Activated CD4-positive, alpha-beta T cell treated with anti-CD3 and anti-CD28 coated beads, Interleukin-2, amount 50 U/mL, for 24 hours (primary cell): Measurements from ENCODE around the gene PLEKHG7.

Experiments used
- DNase-seq, 2 donors: peaks; one replicate each; pipeline ENCODE4 v3.0.0-alpha.2; 2020; ENCODE audit warnings: low read depth in 1 of 2, low spot score in 1 of 2

Gene PLEKHG7

GRCh38 chr12:92706594-92706993, 3.8 kb downstream of the PLEKHG7 start:
- DNase-seq, result no peak

GRCh38 chr12:92707926-92708325, 5.1 kb downstream of the PLEKHG7 start:
- no peak for DNase-seq

- DNase-seq, result no peak
These were observed 12.8 kb downstream of the PLEKHG7 start for GRCh38 chr12:92715625-92716024.

- no peak for DNase-seq
These were observed 14.4 kb downstream of the PLEKHG7 start for GRCh38 chr12:92717202-92717601.

GRCh38 chr12:92718483-92718990, 15.7 kb downstream of the PLEKHG7 start:
- DNase-seq, result no peak

- no peak for DNase-seq
These were observed 16.9 kb downstream of the PLEKHG7 start for GRCh38 chr12:92719674-92720073.

- no peak for DNase-seq
These were observed 18.3 kb downstream of the PLEKHG7 start for GRCh38 chr12:92721130-92721529.

- DNase-seq, result no peak
These were observed 18.9 kb downstream of the PLEKHG7 start for GRCh38 chr12:92721656-92722055.

GRCh38 chr12:92722897-92723296, 20.1 kb downstream of the PLEKHG7 start:
- DNase-seq, result no peak

GRCh38 chr12:92726850-92727249, 24.1 kb downstream of the PLEKHG7 start:
- DNase-seq, result no peak

- no peak for DNase-seq
These were observed 27.1 kb downstream of the PLEKHG7 start for GRCh38 chr12:92729773-92730305.

GRCh38 chr12:92730758-92731157, 28.0 kb downstream of the PLEKHG7 start:
- DNase-seq, result no peak

GRCh38 chr12:92732216-92732615, 29.4 kb downstream of the PLEKHG7 start:
- DNase-seq, result no peak

GRCh38 chr12:92732716-92733115, 29.9 kb downstream of the PLEKHG7 start:
- no peak for DNase-seq

GRCh38 chr12:92733181-92733580, 30.4 kb downstream of the PLEKHG7 start:
- DNase-seq, result no peak

GRCh38 chr12:92733661-92734060, 30.9 kb downstream of the PLEKHG7 start:
- DNase-seq, result no peak

- no peak for DNase-seq
These were observed 32.4 kb downstream of the PLEKHG7 start for GRCh38 chr12:92735131-92735721.

GRCh38 chr12:92736605-92737004, 33.8 kb downstream of the PLEKHG7 start:
- DNase-seq, result no peak

GRCh38 chr12:92737855-92738850, 35.4 kb downstream of the PLEKHG7 start:
- DNase-seq, result no peak

GRCh38 chr12:92739113-92739512, 36.3 kb downstream of the PLEKHG7 start:
- DNase-seq, result no peak

GRCh38 chr12:92740411-92740810, 37.6 kb downstream of the PLEKHG7 start:
- DNase-seq, result no peak

- no peak for DNase-seq
These were observed 40.2 kb downstream of the PLEKHG7 start for GRCh38 chr12:92743026-92743425.
